Cerebellar cortex (tissue), 1 donor: ENCODE measurements around the gene TEX13B.
A peak's percentile ranks its signal among the peaks of the same experiment; 100 is the strongest.
"Not testable (repeated sequence)": the region's sequence is repeated elsewhere in the genome, so short reads cannot be mapped to it uniquely, and the experiment has no call there.

Source experiments
- DNase-seq: peaks from one replicate; pipeline ENCODE4 v3.0.0-alpha.2; 2015; ENCODE audit warnings: low spot score

Gene TEX13B, protein sequence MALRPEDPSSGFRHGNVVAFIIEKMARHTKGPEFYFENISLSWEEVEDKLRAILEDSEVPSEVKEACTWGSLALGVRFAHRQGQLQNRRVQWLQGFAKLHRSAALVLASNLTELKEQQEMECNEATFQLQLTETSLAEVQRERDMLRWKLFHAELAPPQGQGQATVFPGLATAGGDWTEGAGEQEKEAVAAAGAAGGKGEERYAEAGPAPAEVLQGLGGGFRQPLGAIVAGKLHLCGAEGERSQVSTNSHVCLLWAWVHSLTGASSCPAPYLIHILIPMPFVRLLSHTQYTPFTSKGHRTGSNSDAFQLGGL

DNA sequence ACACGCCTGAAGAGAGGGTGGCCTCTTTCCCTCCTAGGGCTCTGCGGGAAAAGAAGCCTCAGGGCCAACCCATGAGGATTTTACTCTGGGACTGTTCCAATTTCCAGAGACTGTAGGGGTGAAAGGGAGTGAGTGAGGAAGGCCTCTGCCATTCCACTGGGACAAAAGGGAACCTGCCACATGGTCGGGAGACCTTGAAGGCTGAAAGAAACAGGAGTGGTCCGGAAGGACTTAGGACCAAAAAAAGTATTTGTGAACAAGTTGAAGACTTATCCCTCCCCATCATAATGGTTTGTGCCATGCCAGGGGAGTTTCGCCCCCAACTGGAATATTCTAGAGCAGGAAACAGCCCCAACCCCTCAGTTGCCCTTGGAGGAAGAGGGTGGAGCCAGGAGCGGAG, at the start of gene TEX13B:
TSS of gene TEX13B (minus strand) at position 15 of the 400 bp plus-strand sequence. CDS start 243 bp downstream, outside the sequence.
- no peak for DNase-seq

DNA sequence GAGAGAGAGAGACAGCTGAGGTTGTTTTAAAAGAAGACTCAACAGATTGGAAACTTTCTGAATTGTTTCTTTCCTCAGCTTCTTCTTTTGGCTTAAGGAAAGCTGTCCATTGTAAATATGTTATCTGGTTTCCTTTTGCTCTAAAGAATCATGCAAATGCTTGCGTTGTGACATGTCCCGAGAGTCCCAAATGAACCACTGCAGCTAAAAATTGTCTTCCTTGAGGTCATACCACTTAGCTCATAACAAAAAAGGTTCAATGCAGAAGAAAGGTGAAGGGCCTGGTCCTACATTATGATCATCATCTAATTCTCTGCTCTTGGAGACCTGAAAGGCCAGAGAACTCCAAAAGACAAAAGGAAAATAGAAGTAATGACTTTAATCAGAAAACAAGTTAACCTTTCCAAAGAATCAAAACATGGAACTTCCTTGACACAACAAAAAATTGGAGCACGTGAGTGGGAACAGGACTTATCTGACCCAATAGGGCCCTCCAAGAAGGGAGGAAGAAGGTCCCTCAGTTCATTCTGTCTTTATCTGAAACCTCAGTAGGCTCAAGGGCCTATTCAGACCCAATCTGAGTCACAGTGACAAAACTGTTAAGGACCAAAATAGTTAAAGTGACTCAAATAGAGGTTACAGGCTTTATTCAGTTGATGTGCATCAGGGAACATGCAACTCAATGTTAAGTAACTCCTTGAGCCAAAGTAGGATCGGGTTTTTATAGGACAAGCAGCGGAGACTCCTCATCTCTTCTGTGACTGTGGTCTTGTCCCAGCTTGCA, 48.0 kb upstream of the TEX13B start:
- no peak for DNase-seq

DNA sequence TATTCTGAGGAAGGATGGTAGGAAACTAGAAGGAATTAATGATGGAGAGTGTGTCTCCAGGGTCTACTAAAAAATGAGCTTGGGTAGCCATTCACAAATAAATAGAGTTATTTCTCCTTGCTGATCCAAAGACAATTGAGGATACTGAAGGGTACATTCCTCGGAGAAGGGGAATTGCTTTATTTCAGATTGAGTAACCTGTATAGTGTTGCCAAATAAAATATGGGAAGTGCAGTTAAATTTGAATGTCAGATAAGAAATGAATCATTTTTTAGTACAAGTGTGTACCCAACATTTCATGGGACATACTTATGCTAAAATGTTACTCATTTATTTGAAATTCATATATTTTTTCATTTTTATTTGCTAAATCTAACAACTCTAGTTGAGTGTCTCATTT, 46.7 kb upstream of the TEX13B start:
- DNase-seq, result no peak

DNA sequence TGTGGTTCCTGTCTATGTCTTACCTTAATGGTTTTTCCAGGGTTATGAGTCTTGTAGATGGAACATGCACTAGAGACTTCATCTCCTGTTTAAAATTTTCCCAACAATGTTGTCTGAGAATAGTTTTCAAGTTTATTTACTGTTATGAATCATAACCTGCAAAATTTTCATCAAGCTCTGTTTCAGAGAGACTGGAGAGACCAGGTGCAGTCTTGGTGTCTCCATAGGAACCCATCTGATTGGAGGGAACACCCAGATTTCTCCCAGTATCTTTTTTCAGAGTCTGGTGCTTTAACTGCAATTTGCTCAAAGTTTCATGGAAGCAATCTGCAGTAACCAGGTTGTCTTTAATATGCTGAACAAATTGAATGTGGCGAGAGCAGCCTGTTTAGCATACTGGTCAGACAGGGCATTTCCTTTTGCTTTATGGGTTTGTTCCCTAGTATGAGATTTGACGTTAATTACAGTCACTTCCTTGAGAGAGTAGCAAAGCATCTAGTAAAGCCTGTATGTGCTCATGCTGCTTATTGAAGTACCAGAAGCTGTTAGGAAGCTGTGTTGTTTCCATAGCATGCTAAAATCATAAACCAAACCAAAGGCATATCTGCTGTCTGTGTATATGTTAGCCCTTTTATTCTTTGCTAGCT, 43.9 kb upstream of the TEX13B start:
- DNase-seq, result no peak

DNA sequence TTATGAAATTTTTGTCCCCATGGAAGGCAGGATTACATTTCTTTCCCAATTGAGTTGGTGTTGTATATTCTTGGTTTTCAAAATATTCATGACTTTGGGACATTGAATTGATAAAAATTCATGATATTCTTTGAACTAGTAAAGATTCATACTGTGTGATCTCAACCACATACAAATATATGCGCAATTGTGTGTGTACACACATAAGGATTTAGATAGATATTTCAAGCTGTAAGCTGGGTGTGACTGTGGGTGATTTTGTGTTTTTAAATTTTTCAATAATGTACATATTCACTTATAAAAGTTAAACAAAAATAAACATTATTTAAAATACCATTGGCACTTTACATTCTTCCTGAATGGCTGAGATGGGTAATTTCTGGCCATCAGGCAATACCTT, 43.2 kb upstream of the TEX13B start:
- DNase-seq, result no peak

DNA sequence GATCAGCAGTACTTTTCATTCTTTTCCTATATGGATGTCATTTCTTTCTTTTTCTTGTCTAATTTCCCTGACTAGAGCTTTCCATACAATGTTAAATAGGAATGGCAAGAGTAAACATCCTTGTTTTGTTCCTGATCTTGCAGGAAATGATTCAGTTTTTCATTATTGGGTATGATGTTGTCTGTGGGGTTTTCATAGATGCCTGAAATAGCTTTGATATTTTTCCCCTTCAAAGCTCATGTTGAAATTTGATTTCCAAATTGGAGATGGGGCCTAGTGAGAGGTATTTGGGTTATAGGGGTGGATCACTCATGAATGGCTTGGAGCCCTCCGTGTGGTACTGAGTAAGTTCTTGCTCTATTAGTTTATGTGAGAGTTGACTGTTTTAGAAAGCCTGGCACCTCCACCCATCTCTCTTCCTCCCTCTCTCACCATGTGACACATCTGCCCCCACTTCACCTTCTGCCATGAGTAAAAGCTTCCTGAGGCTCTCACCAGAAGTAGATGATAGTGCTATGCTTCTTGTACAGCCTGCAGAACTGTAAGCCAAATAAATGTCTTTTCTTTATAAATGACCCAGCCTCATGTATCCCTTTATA, 40.4 kb upstream of the TEX13B start:
- DNase-seq, result no peak

DNA sequence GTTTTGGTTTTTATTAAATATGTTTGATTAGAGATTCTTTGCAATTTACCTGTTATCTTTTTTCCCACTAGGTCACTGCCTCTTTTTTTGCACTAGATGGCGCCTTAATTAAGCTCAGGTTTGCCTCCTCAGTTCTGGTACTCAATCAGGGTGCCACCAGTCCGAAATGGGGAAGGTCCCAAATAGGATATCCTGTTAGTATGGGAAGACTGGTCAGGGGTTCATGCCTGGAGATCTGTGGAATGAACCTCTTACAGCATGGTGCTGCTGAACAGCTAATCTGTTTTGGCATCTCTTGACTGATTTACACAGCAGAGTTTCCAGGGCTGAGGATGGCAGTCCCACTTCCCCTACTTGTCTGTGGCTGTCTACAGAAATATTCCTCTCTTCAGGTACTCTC, 38.5 kb upstream of the TEX13B start:
- peak; percentile 2 for DNase-seq

DNA sequence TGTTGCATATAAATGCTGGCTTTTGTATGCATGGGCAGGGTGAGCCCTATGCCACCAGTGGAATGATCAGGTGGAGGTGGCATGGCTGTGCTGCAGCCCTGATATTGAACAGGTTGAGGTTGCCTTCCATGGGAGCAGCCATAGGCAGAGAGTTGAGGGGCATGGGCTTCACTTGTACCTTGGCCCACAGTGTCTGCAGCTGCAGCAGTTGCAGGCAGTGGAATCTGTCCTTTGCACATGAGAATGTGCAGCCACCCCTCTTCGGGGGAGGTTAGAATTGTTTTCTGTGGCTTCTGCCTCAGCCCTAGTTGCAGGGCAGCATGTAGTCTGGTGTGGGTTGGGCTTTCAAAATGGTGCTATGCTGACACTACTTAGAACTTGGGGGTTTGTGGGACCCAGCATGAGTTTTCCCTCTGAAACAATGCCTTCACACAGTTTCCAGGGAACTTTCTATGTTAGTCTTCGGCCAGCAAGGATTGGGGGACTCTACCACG, 37.3 kb upstream of the TEX13B start:
- DNase-seq, result no peak

DNA sequence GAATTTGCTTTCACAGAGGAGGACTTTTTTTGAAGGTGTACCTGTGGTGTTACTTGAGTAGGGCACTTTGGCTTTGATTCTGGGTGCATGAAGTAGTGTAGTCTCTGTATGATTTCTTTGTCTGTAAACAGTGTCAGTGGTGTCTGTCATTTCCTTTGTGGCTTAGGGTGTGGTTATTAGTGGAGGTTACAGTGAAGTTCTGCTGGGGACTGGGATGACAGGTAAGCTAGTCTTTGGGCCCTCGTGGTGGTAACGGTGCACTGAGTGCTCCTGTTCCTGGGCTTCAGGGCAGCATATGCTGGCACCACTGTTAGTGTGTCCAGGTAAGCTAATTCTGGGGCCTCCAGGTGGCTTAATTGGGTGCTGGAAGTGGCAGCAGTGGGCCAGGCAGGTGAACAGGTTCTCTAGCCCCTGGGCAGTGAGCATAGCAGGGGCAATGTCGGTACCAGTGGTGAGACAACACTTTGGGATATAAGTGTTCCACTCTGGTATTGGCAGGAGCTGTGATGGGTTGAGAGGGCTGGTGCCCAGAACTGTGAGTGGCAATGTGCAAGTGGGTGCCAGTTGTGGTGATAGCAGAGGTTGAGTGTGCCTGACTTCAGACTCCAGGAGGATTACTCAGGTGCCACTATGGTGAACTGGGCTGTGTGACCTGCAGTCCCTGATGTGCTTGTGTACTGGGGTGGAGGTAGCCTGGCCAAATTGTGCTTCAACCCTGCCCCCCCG, 36.6 kb upstream of the TEX13B start:
- DNase-seq, result no peak

DNA sequence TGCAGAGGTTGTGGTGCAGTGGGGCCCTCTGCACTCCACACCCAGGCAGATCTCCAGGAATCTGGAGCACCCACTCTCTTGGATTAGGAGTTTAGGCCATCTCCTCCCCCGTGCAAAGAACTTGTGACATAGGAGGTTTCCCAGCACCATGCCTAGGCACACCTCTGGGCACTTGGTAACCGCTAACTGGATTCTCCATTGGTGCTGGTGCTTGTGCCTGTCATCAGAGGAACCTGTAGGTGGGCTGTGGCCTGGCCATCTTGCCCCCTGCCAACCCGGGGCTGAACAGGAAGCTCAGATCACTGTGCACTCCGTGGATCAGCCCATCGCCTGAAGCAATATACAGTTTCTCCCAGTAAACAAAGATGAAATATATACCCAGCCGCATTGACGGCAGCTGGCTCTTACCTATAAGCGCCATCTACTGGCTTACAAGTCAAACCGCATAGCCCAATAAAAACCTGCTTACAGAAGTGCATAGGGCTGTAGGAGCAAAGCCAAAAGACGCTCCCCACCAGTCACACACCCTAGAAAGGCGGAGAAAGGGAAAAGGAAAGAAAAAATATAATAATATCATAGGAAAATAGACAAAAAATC, 19.1 kb upstream of the TEX13B start:
- DNase-seq, result peak; percentile 2

DNA sequence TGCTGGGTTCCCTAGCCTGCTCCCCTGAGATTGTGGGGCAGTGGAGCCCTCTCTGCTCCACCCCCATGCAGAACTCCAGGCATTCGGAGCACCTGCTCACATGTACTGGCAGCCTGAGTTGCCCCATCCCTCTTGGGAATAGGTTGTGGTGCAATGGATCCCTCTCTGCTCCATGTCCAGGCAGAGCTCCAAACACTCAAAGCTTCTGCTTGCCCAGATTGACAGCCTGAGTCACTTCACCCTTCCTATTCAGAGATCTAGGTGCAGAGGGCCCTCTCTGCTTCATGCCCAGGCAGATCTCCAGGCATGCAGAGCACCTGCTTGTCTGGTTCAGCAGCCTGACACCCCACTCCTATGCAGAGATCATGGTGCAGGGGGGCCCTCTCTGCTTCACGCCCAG, 18.6 kb upstream of the TEX13B start:
- no peak for DNase-seq

DNA sequence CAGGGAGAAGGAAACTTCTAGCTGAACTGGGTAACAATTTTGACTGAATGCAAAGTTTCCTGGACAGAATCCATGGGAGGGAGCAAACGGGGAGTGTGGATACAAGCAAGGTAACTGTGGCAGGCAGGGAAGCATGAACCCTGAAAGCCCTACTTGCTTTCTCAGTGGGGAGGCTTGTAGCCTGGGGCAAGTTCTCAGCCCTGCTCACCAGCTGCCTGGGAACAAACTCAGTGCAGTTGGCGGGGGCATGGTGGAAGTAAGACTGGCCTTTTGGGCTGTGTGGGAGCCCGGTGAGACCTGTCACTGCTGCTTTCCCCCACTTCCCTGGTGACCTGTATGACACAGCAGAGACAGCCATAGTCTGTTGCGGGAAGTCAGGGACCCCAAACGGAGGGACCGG, 14.0 kb upstream of the TEX13B start:
- no peak for DNase-seq

DNA sequence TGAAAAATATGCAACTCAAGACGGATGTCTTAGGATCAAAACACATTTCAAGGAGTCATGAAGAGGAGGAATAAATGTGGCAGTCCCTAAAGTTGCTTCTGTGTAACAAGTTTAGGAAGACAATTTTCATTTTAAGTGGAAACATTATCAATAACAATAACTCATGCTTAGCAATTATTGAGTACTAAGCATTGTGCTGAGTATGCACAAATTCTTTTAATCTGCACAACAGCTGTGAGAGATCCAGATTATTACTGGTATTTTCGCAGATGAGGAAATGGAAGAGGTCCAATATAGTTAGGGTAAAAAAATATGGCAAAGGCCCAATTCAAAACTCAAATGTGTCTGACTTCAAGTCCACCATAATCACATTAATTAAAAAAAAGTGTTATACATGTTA, 2.9 kb upstream of the TEX13B start:
- no peak for DNase-seq

DNA sequence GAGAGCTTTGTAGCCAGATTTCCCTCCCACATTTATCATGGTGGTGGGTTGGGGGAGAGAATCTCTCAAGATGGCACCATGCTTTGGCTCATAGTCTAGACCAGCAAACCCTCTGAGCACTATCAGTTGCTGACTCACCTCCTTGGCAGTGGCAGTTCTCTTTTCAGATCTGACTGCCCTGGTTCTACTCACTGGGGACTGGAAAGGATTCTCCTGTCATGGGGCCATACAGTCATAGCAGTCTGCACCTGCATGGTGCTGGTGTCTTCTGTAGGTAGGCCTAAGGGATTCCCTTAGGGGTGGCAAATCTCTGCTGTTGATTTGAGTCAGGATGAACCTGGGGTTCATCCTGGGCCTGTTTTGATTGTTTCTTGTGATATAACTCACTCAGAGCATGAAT, 2.6 kb downstream of the TEX13B start:
- DNase-seq, result no peak

DNA sequence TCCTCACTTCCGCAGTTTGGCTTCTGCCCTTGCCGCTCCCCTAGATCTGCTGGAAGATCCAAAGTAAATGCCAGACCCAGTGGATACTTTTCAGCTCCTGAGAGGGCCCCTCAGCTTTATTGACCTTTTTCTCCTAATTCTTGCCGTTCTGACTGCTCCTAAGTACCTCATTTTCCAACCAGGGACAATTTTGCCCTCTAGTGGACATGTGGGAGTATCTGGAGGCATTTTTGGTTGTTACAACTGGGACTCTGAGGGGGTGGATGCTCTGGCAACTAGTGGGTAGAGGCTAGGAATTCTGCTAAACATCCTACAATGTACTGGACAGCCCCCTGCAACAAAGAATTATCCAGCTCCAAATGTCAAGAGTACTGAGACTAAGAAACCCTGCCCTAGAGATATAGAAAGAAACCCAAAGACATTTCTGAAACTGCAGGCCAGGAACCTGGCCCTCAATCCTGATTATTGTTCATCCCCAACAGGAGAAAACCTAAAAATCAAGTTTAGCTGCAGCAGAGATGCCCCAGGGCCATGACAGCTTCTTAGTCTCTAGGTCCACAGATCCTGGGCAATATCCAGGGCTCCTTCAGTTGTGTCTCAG, 3.4 kb downstream of the TEX13B start:
- peak; percentile 7 for DNase-seq

DNA sequence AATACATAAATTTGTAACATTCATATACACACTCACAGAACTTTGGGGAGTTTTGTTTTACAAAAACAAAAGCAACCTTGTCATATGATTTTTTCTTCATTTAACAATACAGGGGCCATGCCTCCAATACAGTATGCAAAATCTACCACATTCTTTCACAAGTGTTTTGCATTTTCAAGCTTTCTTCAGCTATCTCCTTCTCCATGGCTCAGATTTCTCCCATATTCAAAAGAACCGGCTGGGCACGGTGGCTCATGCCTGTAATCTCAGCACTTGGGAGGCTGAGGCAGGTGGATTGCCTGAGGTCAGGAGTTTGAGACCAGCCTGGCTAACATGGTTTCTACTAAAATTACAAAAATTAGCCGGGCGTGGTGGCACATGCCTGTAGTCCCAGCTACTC, 4.1 kb downstream of the TEX13B start:
- no peak for DNase-seq

DNA sequence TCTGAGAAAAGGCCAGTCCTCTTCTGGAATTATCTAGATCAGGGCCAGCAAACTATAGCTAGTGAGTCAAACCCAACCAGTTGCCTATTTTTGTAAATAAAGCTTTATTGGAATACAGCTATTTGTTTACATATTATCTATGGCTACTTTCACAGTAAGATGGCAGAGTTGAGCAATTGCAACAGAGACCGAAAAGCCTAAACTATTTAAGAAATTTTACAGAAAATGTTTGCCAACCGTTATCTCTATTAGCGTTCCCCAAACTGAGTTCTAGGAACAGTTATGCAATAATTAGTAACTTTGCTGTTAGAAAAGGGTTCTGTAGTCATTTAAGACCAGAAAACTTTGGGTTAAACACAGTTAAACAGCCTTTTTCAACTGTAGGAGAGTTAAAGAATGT, 10.5 kb downstream of the TEX13B start:
- no peak for DNase-seq

DNA sequence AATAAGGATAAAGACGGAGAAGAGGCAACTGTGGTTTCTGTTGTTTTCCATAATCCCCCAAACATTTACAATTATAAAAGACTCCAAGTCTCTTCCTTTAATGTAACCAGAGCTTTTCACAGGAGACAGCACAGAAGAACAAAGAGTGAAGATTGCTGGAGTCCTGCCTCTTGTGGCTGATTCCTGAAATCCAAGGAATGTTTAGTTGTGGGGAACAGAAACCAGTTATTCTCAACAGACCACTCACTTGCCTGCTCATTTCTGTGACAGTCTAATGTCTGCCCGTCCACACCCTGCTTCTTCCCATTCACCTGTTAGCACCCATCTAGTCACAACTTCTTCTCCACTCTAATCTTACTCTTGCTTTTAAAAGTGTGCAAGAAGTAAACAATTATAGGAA, 12.1 kb downstream of the TEX13B start:
- DNase-seq, result no peak

DNA sequence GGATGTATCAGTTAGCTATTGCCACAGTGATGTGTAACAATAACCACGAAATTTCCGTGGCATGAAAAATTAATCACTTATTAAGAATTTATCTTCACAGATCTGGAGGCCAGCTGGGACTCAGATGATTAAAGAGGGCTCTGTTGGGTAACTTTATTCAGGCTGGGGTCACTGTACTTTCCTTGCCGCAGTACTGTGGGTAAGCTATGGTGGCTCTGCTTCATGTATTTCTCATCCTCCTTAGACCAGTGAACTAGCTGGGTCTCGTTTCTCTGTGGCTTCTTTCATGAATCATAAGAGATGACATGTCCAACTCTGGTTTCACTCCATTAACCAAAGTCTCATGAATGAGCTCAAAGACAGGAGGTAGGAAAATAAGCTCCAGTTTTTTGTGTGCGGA, 13.5 kb downstream of the TEX13B start:
- DNase-seq, result no peak

DNA sequence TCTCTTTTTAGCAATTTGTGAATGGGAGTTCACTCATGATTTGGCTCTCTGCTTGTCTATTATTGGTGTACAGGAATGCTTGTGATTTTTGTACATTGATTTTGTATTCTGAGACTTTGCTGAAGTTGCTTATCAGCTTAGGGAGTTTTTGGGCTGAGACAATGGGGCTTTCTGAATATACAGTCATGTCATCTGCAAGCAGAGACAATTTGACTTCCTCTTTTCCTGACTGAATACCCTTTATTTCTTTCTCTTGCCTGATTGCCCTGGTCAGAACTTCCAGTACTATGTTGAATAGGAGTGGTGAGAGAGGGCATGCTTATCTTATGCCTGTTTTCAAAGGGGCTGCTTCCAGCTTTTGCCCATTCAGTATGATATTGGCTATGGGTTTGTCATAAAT, 26.8 kb downstream of the TEX13B start:
- not testable (repeated sequence) for DNase-seq

DNA sequence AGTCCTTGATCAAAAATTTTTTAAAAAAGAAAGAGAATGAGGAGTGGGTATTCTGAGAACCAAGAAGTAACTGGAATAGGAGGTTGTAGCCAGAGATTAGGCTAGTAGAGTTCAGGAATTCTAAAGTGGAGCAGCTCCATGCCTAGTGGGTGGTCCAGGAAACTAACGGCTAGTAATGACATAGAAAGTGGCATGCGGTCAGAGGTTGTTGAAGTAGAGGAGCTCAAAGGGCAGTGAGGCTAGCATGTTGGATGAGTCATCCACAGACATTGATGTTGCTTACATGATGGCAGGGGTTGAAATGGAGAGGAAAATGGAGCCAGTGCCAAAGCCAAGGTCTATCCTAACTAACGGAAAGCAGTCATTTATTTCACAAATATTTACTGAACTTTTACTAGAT, 42.1 kb downstream of the TEX13B start:
- no peak for DNase-seq
